D341Med (cell line): ENCODE results near the gene ANKRD45.
"Not testable (repeated sequence)": the region's sequence is repeated elsewhere in the genome, so short reads cannot be mapped to it uniquely, and the experiment has no call there.

Experiments used
- DNase-seq: peaks from one replicate; pipeline ENCODE4 v3.0.0; 2012; ENCODE audit warnings: low spot score

The ANKRD45 gene

GRCh38 chr1:173572201-173572873, 97.3 kb downstream of the ANKRD45 start:
- DNase-seq: no peak

- DNase-seq: no peak
These were observed 99.2 kb downstream of the ANKRD45 start for GRCh38 chr1:173570370-173571007.

GRCh38 chr1:173568483-173568882, 101.2 kb downstream of the ANKRD45 start:
- DNase-seq: no peak

- not testable (repeated sequence) for DNase-seq
These were observed 105.8 kb downstream of the ANKRD45 start for GRCh38 chr1:173563846-173564245.

GRCh38 chr1:173562813-173563212, 106.8 kb downstream of the ANKRD45 start:
- DNase-seq: no peak

GRCh38 chr1:173561263-173561662, 108.4 kb downstream of the ANKRD45 start:
- no peak for DNase-seq

- no peak for DNase-seq
These were observed 109.3 kb downstream of the ANKRD45 start for GRCh38 chr1:173560285-173560880.
